GM19455 (cell line): ENCODE results near the gene LAPTM4A.
"Not testable (repeated sequence)": the region's sequence is repeated elsewhere in the genome, so short reads cannot be mapped to it uniquely, and the experiment has no call there.

Source experiments
- ATAC-seq: cut with Tn5 transposase; IDR thresholded peaks from one replicate; pipeline ENCODE4 v1.9.1; 2021; ENCODE audit not compliant: unreplicated experiment

LAPTM4A gene

DNA sequence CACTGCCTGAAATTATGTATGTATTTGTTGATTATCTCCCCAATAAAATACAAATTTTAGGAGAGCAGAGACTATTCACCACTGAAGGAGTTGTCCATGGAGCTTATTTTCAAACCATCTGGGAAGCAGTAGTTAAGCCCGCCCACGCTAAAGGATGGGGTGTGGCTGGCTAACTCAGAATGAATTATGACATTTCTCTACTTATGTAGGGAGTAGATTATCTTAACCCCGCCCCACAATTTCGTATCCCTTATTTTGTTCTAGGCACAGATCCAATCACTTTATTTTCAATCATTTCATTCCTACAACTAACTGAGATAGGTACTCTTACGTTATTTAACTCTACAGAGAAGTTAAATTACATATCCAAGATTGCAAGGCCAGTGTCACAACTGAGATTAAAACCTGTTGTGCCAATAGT lies 1.4 kb upstream of the LAPTM4A start:
- ATAC-seq = no peak

DNA sequence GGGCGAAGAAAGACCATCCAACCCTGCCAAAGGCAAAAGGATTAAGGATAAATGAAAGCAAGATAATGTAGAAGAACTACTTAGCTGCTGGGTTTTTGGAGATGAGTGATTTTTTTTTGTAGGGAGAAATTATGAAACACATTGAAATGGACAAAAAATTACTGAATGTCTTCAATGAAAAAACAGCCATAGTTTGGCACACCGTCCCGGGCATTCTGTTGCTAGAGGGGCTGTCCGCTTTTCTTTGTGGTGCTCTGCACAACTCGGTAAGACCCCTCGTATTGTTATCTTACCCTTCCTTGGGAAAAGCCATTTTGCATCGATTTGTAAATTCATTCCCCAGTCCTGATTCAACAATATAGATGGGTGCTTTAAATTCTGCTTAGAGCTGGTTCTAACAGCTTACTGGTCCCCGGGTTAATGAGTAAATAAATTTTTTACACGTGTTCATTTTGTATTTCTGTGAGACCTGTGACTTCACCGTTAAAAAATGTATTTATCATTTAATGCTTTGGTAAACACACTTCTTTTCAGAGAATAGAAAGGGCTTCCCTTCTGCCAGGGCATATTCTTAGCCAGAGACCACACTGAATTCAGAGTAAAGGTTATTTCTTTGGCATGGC lies 912 bp upstream of the LAPTM4A start:
- ATAC-seq = no peak

DNA sequence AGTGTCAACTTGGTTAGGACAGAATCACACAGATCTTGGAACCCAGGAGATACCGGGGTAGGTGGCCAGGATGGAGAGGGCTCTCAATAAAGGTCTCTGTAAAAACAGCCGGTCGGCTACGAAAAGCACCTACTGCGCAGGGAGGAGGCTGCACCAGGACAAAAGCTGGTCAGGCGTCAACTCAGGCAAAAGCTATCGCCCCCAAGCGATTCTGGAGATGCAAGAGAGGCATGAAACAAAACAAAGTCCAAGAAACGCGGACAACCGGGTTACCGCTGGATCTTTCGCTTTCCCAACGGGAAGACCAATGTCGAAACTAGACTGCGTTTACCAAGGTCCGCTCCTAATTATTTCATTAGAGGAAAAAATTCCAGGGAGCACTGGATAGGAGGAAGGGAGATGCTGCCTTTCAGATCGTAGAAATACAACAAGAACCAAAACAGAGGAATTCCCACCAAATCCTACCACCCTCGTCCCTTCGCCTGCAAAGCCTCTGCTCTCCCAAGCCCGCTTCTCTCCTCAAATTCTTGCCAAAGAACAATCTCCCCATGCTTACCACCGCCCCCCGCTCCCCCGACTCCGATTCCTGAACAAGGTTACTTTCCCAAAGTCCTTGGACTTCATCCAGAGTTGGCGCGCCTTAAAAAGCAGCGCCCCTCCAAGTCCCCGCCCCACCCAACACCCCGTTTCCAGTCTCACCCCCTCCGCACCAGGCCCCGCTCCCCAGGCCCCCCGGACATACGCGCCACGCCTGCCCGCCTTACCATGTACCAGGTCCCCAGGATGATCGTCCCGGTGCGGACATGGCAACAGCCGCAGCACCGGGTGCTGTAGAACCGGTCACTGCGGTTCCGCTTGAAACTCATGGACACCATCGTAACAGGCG lies 539 bp downstream of the LAPTM4A start:
- peak; percentile 29 for ATAC-seq

DNA sequence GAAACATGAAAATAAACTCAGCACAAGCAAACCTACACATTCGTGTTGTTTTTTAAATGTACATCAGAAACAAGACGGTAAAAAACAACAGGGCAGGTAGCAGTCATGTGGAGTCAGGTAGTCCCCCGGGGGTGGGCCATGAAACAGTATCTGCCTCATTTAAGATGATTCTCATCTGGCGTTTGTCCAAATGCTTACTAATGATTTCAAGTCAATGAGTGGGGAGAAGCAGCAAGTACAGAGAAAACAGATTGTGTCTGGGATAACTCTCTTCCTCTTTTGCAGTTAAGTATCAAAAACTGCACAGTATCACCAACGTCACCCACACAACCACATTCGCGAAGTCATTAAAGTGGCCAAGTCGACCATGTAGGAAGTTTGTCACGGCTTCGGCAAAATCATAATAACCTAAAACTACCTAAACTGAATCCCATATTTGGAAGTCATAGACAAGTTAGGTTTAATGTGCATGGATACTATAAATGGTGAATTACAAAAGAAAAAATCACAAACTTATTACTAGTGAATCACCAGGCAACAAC lies 1.3 kb downstream of the LAPTM4A start:
- ATAC-seq = peak; percentile 21

DNA sequence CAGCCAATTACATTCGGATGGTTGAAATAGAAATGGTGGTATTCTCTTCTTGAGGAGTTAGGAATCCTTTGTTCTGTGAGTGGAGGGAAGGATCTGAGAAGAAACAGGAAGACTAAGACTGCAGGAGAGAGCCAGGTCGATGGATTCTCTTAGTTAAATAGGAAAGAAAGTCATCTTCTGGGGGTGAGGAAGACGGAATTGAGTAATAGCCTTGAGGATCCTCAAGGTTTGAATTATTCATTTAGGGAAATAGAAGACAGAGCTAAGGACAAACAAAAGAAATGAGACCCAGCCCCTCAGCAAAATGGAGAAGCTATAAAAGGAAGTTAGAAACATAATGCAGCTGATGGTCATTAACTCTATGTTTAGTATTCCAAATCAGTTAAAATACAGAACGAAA lies 1.8 kb downstream of the LAPTM4A start:
- ATAC-seq = no peak

DNA sequence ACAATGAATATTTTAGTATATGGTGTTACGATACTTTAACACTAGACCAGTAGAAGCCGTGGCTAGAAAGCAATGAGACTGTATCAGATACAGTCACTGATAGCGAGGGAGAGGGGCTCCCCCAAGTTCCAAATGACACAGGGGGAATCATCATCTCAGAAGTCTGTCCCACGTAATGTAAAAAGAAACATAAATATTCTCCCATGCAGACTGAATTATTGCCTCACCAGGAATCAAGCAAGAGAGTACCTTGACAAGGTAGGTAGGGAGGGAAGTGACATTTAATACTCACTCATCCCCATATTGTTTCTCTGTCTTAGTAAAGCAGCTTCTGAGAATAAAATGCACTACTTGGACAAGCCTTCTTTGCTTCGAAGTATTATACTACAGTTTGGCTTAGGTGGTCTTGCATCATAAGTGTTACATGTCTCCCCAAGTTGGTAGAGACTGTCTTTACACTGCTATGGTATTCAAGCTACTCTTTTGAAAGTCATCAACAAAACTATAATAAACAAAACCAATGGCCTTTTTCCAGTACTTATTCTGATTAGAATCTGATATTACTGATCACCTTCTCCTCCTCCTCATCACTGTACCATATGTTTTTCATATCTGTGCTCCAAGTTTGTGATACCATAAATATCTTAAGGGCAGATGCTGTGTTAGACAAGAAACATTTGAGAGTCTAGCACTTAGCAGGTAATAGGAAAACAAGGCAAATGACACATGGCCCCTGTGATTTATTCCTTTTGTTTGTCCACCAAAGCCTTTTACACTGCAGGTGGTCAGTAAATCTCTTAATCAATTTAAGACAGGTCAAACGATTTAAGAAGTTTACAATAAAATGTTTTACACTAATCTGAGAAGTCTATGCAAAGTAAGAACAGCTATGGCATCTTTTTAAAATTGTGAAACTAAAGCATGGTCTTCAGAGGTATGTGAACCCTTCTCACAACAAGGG lies 2.7 kb downstream of the LAPTM4A start:
- ATAC-seq = no peak

DNA sequence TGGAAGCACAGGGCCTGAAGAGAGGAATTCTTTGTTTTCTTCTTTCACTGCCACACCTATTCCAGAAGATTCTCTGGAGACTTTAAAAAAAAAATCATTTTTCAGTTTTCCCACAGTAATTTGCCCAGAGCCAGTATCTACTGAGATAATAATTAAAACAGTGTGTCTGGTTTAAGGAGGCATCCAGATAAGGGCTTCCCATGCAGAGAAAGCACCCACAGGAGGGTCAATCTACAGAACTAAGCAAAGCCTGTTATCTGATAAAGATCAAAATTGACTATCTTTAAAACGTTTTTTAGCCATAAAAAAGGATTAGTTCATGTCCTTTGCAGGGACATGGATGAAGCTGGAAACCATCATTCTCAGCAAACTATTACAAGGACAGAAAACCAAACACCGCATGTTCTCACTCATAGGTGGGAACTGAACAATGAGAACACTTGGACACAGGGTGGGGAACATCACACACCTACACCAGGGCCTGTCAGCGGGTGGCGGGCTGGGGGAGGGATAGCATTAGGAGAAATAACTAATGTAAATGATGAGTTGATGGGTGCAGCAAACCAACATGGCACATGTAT lies 5.6 kb downstream of the LAPTM4A start:
- ATAC-seq = not testable (repeated sequence)

DNA sequence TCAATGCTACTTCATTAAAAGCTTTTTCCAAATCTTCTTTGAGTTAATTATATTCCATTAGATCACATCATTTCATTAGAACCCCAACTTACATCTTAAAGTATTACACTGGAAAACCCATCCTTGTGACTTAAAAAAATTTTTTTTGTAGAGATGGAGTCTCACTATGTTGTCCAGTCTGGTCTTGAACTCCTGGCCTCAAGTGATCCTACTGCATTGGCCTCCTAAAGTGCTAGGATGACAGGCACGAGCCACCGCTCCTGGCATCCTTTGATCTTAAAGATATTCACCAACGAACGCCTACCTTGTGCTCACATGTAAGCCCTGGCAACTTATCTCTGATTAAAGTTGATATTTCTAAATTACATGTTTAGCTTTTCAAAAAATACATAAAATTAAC lies 6.7 kb downstream of the LAPTM4A start:
- no peak for ATAC-seq

DNA sequence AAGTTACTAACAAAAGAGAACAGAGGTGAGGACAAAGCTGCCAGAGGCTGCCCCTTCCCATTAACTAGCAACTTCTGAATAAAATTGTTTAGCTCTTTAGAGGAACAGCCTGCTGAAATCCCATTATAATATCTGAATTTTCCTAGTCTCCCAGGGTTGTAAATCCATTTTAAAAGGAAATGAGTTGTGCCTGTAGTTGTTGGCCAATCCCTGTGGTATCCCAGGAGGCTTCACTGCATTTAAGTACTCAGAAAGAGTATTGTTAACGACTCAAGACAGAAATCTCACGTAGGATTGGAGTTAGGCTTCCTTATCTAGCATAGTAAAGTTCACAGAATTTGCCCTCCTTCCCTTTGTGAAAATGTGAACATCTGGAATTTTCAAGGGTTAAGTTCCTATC lies 8.9 kb downstream of the LAPTM4A start:
- ATAC-seq = no peak

DNA sequence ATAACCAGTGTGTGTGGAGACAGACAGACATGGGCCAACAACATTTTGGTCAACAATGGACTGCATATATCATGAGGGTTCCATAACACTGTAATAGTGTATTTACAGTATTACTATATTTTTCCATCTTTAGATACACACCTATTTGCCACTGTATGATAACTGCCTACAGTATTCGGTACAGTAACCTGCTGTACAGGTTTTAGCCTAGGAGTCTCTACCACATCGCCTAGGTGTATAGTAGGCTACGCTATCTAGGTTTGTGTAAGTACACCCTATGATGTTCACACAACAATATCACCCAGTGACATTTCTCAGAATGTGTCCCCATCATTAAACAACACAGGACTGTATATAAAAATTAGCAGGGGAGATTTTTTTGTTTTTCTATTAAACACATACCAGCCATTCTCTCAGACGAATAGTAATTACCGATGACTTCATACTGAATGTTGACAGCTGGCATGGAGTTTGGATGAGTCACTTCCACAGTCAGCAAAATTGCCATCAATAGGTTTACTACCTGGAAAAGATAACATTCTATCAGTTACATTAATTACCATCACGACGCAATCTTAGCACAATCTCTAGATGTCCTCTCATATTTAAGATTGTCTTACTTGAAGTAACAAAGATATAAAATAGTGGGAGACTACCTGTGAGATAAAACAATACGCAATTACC lies 10.8 kb downstream of the LAPTM4A start:
- no peak for ATAC-seq

DNA sequence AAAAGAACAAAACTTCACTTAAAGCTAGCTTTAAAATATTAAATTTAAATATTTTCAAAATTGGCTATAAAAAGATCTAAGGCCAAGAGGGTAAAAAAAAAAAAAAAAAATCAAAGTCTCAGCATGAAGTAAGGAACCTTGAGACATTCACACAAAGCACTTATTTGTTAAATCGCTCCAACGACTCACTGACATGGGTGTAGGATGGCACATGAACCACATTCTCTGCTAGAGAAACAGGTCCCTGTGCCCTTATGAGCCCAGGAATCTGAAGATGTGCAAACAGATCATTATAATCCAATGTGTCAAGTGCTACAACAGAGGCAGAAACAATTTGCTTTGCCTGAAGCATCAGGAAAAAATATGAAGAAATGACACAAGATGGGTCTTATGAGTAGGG lies 13.8 kb downstream of the LAPTM4A start:
- no peak for ATAC-seq

DNA sequence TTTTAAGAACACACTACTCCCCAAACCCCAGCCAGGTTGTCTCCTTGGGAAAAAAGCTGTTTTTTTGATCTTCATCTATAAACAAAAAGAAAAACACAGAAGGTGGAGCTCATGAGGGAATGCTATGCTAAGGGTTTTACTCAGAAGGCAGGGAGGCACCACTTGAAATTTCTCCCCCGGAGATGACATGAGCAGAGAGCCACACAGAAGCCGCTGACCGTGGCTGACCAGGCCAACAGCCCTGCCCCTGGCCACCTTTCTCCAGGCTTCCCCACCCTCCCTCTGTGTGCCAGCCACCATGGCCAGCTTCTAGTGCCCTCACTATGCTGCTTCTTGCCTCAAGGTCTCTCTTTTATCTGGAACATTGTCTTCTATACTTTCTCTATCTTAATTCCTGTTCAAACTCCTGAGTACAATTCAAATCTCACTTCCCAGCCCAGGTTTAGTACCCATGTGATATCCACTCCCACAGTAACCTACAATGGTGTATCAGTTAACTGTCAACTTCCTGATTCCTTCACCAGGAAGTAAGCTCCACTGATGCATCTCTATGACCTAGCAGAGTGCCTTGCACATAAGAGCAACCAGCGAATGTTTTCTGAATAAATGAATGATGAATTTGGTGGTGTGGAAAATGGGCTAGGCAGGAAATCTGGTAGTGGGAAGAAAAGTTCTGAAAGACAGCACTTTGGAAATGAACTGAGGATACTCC lies 15.3 kb downstream of the LAPTM4A start:
- ATAC-seq = no peak

DNA sequence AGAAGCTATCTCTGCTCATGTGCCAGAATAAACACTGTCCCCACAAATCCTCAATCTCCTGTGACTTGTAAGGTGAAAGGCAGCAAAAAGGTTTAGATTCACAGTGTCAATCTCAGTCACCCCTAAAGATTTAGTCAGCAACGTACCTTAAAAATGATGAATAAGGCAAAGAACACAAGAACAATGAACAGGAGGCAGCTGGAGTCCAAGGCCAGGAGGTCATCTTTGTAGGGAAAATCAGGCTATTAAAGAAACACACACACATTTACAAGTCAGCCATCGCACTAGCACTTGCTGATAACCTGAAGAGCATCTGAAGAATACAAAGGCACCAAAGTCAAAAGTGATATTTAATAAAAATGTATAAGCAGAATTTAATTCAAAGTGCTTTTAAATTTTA lies 16.6 kb downstream of the LAPTM4A start:
- ATAC-seq = no peak

DNA sequence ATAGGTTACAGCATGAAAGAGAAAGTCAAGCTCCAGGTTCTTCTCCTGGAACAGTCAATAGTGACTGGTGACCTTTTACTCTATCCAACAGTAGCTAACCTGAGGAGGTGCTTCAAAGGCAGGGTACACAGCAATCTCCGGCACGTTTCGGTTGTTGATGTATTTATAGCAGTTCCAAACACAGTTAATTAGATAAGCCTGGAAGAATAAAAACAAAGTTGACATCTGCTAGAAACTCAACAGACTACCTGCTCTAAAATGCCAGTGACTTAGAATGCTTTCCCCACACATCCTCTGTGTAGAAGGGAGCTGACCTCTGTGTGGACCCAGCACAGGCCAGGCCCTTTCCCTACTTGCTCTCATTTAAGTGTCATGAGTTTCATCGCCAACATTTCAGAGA lies 17.2 kb downstream of the LAPTM4A start:
- no peak for ATAC-seq

DNA sequence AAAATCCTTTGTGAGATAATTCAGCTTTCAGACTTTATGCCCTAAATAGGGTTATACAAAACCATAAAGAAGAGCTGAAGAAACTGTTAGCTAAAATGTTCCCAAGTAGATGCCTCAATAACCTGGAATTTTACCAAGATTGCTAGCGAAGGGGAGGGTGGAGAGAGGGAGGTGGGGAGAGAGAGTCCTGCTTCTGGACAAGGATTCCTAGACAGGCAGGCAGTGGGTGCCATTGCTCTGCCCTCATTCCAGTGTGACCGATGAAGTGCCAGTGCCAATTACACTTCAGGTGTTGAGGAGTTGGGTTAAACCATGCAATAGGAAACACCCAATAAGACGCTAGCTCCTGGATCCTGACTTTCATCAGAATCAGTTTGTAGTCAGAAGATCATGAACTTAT lies 18.1 kb downstream of the LAPTM4A start:
- ATAC-seq = no peak

DNA sequence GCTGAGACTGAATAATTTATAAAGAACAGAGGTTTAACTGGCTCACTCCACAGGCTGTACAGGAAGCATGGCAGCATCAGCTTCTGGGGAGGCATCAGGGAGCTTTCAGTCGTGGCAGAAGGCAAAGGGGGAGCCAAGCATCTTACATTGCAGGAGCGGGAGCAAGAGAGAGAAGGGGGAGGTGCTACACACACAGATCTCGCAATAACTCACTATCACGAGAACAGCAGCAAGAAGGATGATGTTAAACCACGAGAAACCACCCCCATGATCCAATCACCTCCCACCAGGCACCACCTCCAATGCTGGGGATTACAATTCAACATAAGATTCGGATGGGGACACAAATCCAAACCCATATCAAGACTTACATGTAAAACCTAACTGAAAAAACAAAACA lies 21.2 kb downstream of the LAPTM4A start:
- no peak for ATAC-seq

DNA sequence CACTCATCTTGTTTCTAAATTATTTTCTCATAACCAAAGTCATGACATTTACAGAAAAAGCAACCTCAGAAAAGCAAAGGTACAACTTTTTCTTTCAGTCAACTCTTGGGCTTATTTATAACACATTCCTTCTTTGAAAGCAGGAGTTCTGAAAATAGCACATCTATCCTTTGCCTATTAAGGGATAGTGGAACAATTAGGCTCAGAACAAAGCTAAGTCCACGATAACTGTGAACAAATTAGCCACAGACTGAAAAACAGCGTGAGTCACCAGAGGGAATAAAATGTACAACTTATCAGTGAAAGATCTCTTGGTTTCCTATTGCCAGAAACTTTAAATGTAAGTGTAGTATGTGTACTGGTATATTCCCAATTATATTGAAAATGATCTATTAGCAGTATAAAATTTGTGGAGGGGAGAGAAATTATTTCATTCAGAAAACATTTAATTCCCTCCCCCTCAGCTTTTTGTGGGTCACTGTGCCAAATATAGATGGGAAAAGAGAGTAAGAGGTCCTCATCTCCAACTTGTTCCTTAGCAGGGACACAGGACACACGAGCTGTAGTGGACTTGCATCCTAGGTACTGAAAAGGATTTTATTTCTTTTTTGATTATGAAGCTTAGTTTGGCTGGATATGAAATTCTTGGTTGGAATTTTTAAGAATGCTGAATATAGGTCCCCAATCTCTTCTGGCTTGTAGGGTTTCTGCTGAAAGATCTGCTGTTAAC lies 23.6 kb downstream of the LAPTM4A start:
- ATAC-seq = no peak

DNA sequence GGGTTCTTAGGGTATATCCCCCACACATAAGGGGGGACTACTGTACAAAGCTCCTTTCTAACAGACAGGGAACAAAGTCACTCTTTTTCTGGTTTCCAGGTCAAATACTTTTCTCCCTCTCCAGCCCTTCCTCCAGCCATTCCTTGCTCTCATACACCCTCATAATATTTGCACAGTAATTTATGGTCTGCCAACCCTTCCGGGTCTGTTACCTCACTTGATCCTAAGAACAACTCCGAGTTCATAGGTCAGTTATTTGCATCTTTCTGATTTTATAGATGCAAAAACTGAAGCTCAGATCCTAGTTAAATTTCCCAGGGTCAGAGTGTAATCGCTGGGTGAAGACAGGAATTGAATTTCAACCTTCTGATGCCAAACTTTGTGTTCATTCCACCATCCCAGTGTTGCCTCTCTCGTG lies 24.2 kb downstream of the LAPTM4A start:
- no peak for ATAC-seq
